Measurements from ENCODE around the gene PPIF.

PPIF gene

DNA sequence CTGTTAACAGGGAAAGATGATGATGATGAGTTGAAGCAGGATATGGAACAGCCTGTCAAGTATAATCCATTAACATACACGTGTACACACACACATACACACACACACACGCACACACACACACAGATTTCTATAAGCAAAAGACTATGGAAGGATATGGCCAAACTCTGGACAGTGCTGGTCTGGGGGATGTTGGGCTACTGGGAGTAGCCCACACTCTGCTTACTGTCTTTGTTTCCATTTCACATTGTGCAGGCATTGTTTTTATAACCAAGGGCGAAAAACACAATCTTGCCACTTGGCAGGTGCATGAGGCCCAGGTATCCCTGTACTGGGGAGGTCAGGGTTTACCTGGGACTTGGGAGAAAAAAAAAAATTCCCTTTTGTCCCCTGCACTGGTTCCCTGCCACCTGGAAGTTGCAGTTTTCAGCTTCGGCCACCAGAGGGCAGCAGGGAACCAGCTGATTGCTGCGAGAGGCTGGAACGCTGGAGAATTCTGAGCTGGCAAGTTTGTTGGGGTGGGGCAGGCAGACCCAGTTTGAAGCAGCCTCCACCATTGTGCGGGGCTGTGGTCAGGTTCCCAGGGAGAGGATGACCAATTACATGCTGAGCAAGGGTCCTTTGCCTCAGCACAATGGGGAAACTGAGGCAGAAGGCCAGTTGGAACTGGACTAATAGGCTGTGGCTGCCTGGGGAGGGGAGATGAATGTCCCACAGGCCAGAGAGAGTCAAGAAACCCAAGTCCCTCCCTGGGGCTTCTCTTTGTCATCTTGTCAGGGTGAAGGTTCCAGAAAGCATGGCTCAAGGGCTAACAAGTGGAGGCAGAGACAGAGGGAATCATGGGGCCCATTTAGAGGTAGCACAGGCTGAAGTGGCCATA is 27.3 kb downstream of the PPIF start:
- Histone ChIP-seq H3K27ac (ENCODE audit: low read depth, low read length) (no peak overlapping the region), H3K4me3 (ENCODE audit: low read depth in 1 of 2, low read length in 2 of 2) (no peak overlapping the region), H3K4me1 (ENCODE audit: control insufficient read depth in 1 of 2, insufficient read depth in 2 of 2, low read length in 2 of 2) (peaks cover 0 to 3% of the 10 kb centered on the region in 2 donors), H3K36me3 (ENCODE audit: control insufficient read depth in 1 of 2, insufficient read depth in 2 of 2, low read length in 2 of 2) (no peaks in the 10 kb centered on the region), H3K9me3 (ENCODE audit: control insufficient read depth in 1 of 2, low read length in 2 of 2) (peaks cover 0 to 2% of the 10 kb centered on the region in 2 donors), H3K9ac (ENCODE audit: low read depth in 1 of 2, low read length in 2 of 2) (no peak overlapping the region), H3K27me3 (ENCODE audit: control insufficient read depth in 1 of 2, insufficient read depth in 2 of 2, low read length in 2 of 2) (no peaks in the 10 kb centered on the region)

DNA sequence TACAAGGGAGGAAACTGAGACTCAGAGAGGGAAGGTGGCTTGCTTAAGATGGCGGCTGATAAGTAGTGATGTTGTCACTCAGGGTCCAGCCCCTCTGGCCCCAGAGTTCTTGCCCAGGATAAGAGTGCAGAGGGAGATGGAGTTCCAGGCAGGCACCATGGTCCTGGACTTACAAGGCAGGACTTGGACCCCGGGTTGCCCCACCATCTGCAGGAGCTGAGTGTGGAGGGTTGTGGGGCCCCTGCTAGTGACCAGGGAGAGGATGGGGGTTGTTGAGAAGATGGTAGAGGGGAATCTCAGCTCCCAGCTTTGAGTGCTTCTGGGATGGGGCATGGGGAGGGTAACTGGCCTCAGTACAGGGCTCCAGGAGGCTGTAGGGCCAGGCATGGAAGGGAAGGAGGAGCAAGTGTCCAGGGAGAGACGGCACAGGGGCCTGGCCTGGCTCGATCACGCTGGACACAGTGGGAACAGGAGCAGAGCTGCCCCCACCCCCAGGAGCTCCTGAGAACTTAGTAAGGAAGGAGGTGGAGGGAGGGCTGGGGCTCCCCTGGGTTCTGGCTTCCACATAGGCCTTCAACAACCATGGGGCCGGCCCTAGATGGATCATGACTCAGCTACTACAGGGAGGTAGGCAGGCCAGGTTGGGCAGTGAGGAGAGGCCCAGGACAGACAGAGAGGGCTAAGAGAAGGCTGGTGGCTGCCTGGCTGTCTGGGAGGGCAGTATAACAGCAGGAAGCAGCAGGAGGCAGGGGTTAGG is 28.2 kb downstream of the PPIF start:
- Histone ChIP-seq H3K36me3 (ENCODE audit: control insufficient read depth in 1 of 2, insufficient read depth in 2 of 2, low read length in 2 of 2) (no peaks in the 10 kb centered on the region), H3K4me1 (ENCODE audit: control insufficient read depth in 1 of 2, insufficient read depth in 2 of 2, low read length in 2 of 2) (peaks cover 8 to 13% of the 10 kb centered on the region in 2 donors), H3K27me3 (ENCODE audit: control insufficient read depth in 1 of 2, insufficient read depth in 2 of 2, low read length in 2 of 2) (no peaks in the 10 kb centered on the region), H3K9me3 (ENCODE audit: control insufficient read depth in 1 of 2, low read length in 2 of 2) (no peaks in the 10 kb centered on the region), H3K27ac (ENCODE audit: low read depth, low read length) (no peak overlapping the region), H3K4me3 (ENCODE audit: low read depth in 1 of 2, low read length in 2 of 2) (no peak overlapping the region), H3K9ac (ENCODE audit: low read depth in 1 of 2, low read length in 2 of 2) (no peak overlapping the region)

GRCh38 chr10:79376078-79376628 is 28.9 kb downstream of the PPIF start:
- Histone ChIP-seq H3K4me3 (ENCODE audit: low read depth in 1 of 2, low read length in 2 of 2) (no peak overlapping the region), H3K4me1 (ENCODE audit: control insufficient read depth in 1 of 2, insufficient read depth in 2 of 2, low read length in 2 of 2) (peaks cover 8 to 19% of the 10 kb centered on the region in 2 donors), H3K27me3 (ENCODE audit: control insufficient read depth in 1 of 2, insufficient read depth in 2 of 2, low read length in 2 of 2) (no peaks in the 10 kb centered on the region), H3K36me3 (ENCODE audit: control insufficient read depth in 1 of 2, insufficient read depth in 2 of 2, low read length in 2 of 2) (no peaks in the 10 kb centered on the region), H3K9ac (ENCODE audit: low read depth in 1 of 2, low read length in 2 of 2) (no peak overlapping the region), H3K9me3 (ENCODE audit: control insufficient read depth in 1 of 2, low read length in 2 of 2) (no peaks in the 10 kb centered on the region), H3K27ac (ENCODE audit: low read depth, low read length) (no peak overlapping the region)

DNA sequence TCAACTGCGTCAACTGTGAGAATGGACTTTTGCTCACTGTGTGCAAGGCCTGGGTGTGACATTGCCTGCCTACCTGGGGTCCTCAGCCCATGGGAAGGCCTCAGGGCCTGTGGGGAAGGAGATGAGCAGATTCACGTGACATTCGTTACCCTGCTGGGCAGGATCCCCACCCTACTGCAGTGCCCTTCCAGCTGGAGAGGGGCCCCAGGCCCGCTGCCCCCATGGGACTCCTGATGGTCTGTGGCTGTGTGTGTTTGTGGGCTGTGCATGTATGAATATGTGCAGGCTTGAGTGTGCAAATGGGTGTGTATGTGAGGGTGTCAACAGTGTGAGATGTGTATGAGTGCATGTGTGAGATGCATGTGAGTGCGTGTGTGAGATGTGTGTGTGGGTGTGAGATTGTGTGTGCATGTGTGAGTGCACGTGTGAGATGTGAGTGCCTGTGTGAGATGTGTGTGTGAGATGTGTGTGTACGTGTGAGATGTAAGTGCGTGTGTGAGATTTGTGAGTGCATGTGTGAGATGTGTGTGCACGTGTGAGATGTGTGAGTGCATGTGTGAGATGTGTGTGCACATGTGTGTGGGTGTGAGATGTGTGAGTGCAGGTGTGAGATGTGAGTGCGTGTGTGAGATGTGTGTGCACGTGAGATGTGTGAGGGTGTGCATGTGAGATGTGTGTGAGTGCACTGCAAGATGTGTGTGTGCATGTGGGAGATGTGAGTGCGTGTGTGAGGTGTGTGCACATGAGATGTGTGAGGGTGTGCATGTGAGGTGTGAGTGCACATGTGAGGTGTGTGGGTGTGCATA is 29.7 kb downstream of the PPIF start:
- Histone ChIP-seq H3K9ac (ENCODE audit: low read depth in 1 of 2, low read length in 2 of 2) (no peak overlapping the region), H3K36me3 (ENCODE audit: control insufficient read depth in 1 of 2, insufficient read depth in 2 of 2, low read length in 2 of 2) (no peaks in the 10 kb centered on the region), H3K4me1 (ENCODE audit: control insufficient read depth in 1 of 2, insufficient read depth in 2 of 2, low read length in 2 of 2) (peaks cover 8 to 20% of the 10 kb centered on the region in 2 donors), H3K27ac (ENCODE audit: low read depth, low read length) (no peak overlapping the region), H3K9me3 (ENCODE audit: control insufficient read depth in 1 of 2, low read length in 2 of 2) (no peaks in the 10 kb centered on the region), H3K27me3 (ENCODE audit: control insufficient read depth in 1 of 2, insufficient read depth in 2 of 2, low read length in 2 of 2) (no peaks in the 10 kb centered on the region), H3K4me3 (ENCODE audit: low read depth in 1 of 2, low read length in 2 of 2) (no peak overlapping the region)

DNA sequence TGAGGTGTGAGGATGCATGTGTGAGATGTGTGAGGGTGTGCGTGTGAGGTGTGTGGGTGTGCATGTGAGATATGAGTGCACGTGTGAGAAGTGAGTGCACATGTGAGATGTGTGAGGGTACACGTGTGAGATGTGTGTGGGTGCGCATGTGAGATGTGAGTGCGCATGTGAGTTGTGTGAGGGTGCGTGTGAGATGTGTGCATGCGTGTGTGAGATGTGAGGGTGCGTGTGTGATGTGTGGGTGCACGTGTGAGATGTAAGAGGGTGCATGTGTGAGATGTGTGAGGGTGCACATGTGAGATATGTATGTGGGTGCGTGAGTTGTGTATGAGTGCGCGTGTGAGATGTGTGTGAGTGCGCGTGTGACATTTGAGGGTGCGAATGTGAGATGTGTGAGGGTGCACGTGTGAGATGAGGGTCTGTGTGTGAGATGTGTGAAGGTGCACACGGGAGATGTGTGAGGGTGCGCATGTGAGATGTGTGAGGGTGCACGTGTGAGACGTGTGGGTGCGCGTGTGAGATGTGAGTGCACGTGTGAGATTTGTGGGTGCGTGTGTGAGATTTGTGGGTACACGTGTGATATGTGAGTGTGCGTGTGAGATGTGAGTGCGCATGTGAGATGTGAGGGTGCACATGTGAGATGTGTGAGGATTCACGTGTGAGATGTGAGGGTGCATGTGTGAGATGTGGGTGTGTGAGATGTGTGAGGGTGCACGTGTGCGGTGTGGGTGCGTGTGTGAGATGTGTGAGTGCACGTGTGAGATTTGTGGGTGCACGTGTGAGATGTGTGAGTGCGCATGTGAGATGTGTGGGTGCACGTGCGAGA is 30.5 kb downstream of the PPIF start:
- H3K4me3 ChIP-seq (ENCODE audit: low read depth in 1 of 2, low read length in 2 of 2), result no peak overlapping the region
- no peaks in the 10 kb centered on the region for H3K36me3 ChIP-seq (ENCODE audit: control insufficient read depth in 1 of 2, insufficient read depth in 2 of 2, low read length in 2 of 2)
- no peaks in the 10 kb centered on the region for H3K9me3 ChIP-seq (ENCODE audit: control insufficient read depth in 1 of 2, low read length in 2 of 2)
- no peaks in the 10 kb centered on the region for H3K27me3 ChIP-seq (ENCODE audit: control insufficient read depth in 1 of 2, insufficient read depth in 2 of 2, low read length in 2 of 2)
- H3K4me1 ChIP-seq (ENCODE audit: control insufficient read depth in 1 of 2, insufficient read depth in 2 of 2, low read length in 2 of 2), result peaks cover 8 to 25% of the 10 kb centered on the region in 2 donors
- no peak overlapping the region for H3K27ac ChIP-seq (ENCODE audit: low read depth, low read length)
- H3K9ac ChIP-seq (ENCODE audit: low read depth in 1 of 2, low read length in 2 of 2), result no peak overlapping the region

GRCh38 chr10:79378383-79378646 is 31.0 kb downstream of the PPIF start:
- no peak overlapping the region for H3K9ac ChIP-seq (ENCODE audit: low read depth in 1 of 2, low read length in 2 of 2)
- no peaks in the 10 kb centered on the region for H3K36me3 ChIP-seq (ENCODE audit: control insufficient read depth in 1 of 2, insufficient read depth in 2 of 2, low read length in 2 of 2)
- H3K9me3 ChIP-seq (ENCODE audit: control insufficient read depth in 1 of 2, low read length in 2 of 2), result no peaks in the 10 kb centered on the region
- no peak overlapping the region for H3K27ac ChIP-seq (ENCODE audit: low read depth, low read length)
- peaks cover 8 to 25% of the 10 kb centered on the region in 2 donors for H3K4me1 ChIP-seq (ENCODE audit: control insufficient read depth in 1 of 2, insufficient read depth in 2 of 2, low read length in 2 of 2)
- no peak overlapping the region for H3K4me3 ChIP-seq (ENCODE audit: low read depth in 1 of 2, low read length in 2 of 2)
- no peaks in the 10 kb centered on the region for H3K27me3 ChIP-seq (ENCODE audit: control insufficient read depth in 1 of 2, insufficient read depth in 2 of 2, low read length in 2 of 2)

DNA sequence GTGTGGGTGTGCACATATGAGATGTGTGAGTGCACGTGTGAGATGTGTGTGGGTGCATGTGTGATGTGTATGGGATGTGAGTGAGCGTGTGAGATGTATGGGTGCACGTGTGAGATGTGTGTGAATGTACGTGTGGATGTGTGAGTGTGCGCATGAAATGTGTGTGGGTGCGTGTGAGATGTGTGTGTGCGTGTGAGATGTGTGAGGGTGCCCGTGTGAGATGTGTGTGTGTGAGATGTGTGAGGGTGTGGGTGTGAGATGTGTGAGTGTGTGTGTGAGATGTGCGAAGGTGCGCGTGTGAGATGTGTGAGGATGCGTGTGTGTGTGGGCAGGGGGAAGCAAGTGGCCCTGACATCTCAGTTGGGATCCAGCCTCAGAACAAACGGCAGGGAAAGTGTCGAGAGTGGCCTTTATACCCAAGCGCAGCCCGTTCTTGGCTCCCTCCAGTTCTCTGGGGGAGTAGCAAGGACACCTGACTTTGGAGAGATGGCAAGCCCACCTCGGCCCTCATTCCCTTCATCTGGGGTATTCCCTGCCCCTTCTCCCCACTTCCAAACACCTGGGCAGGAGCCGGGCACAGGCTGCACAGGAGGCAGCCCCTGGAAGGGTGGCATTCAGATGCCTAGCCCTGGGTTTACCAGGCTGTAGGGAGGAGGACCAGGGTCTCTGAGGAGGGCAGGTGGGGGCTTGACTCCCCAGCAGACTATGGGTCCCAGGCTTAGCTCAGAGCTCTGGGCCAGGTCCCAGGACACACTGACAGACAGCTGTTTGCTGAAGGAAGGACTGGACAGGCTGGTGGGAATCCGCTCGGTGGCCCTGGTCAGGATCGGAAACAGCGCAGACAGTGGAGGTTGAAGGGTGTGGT is 31.6 kb downstream of the PPIF start:
- Histone ChIP-seq H3K27me3 (ENCODE audit: control insufficient read depth in 1 of 2, insufficient read depth in 2 of 2, low read length in 2 of 2) (no peaks in the 10 kb centered on the region), H3K4me1 (ENCODE audit: control insufficient read depth in 1 of 2, insufficient read depth in 2 of 2, low read length in 2 of 2) (peaks cover 8 to 25% of the 10 kb centered on the region in 2 donors), H3K9ac (ENCODE audit: low read depth in 1 of 2, low read length in 2 of 2) (no peak overlapping the region), H3K36me3 (ENCODE audit: control insufficient read depth in 1 of 2, insufficient read depth in 2 of 2, low read length in 2 of 2) (no peaks in the 10 kb centered on the region), H3K9me3 (ENCODE audit: control insufficient read depth in 1 of 2, low read length in 2 of 2) (no peaks in the 10 kb centered on the region), H3K4me3 (ENCODE audit: low read depth in 1 of 2, low read length in 2 of 2) (no peak overlapping the region), H3K27ac (ENCODE audit: low read depth, low read length) (no peak overlapping the region)

GRCh38 chr10:79379512-79380124 is 32.3 kb downstream of the PPIF start:
- Histone ChIP-seq H3K9ac (ENCODE audit: low read depth in 1 of 2, low read length in 2 of 2) (peak overlapping the region in 1 of 2 donors; percentile 32), H3K27ac (ENCODE audit: low read depth, low read length) (peak overlapping the region; percentile 67), H3K4me1 (ENCODE audit: control insufficient read depth in 1 of 2, insufficient read depth in 2 of 2, low read length in 2 of 2) (peaks cover 8 to 25% of the 10 kb centered on the region in 2 donors)

More at GRCh38 chr10:79379512-79380124, 32.3 kb downstream of the PPIF start:
- no peak overlapping the region for H3K4me3 ChIP-seq (ENCODE audit: low read depth in 1 of 2, low read length in 2 of 2)
- no peaks in the 10 kb centered on the region for H3K9me3 ChIP-seq (ENCODE audit: control insufficient read depth in 1 of 2, low read length in 2 of 2)
- H3K36me3 ChIP-seq (ENCODE audit: control insufficient read depth in 1 of 2, insufficient read depth in 2 of 2, low read length in 2 of 2), result no peaks in the 10 kb centered on the region
- H3K27me3 ChIP-seq (ENCODE audit: control insufficient read depth in 1 of 2, insufficient read depth in 2 of 2, low read length in 2 of 2), result no peaks in the 10 kb centered on the region

Measured in duodenal mucosa (tissue), 2 donors.